ENCODE data around the gene CD177. TPM values are rescaled to one million over a fixed set of nuclear protein-coding genes. Genes with fewer than 3 reads are reported as not detected.

Gene CD177
- total RNA-seq, 1 experiment from 2014 or later, result 0.09 TPM

DNA sequence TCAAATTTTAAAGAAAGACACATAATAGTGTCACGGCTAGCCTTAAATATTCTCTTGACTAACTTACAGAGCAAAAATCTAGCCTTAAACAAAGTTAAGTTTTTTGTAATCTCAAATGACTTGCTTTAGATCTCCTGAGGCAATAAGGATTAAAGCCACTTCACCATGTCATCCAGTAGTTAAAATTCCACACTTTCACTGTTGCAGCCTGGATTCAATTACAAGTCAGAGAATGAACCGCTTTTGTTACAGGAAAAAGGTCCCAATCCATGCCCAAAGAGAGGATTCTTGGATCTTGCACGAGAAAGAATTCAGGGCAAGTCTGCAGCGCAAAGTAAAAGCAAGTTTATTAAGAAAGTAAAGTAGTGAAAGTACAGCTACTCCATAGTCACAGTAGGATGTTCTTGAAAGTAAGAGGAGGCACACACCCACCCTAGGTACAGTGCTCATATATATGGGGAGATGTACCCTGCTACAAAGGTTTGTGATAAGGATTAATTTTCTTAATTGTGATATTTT lies 34.6 kb upstream of the CD177 start:
- H2BK120ac ChIP-seq (ENCODE audit: low read depth, low read length, poor library complexity, severe bottlenecking), result no peak overlapping the region
- H3K9ac ChIP-seq (ENCODE audit: extremely low read depth, insufficient read length, low read length), result no peak overlapping the region
- H3K18ac ChIP-seq (ENCODE audit: insufficient read length, low read depth, low read length), result no peak overlapping the region
- no peaks in the 10 kb centered on the region for H4K20me1 ChIP-seq (ENCODE audit: control insufficient read depth, insufficient read depth, insufficient read length)
- H3K4ac ChIP-seq (ENCODE audit: low read depth, low read length), result no peak overlapping the region
- no peak for DNase-seq
- Mint-ChIP-seq H3K4me1 (no peaks in the 10 kb centered on the region), H3K27me3 (ENCODE audit: low read depth) (peaks cover 1% of the 10 kb centered on the region; the same call in 1 of the 2 replicates), H3K4me3 (no peak overlapping the region), H3K36me3 (ENCODE audit: insufficient read depth in 1 of 3, low read depth in 3 of 3) (peaks cover 0 to 9% (median 0%) of the 10 kb centered on the region in 3 experiments; a peak in 3 of 7 replicates), H3K27ac (no peak overlapping the region), H3K9me3 (peaks cover 50 to 60% of the 10 kb centered on the region in 2 experiments)
- no peak overlapping the region for H4K91ac ChIP-seq (ENCODE audit: insufficient read length, low read depth, low read length)
- no peaks in the 10 kb centered on the region for H3K79me1 ChIP-seq (ENCODE audit: insufficient read depth, low read depth, low read length, poor library complexity, severe bottlenecking)
- H2BK12ac ChIP-seq (ENCODE audit: insufficient read length, low read depth, low read length), result no peak overlapping the region
- H3K27ac ChIP-seq (ENCODE audit: insufficient read length, low read depth, low read length), result no peak overlapping the region
- no peaks in the 10 kb centered on the region for H3K23me2 ChIP-seq (ENCODE audit: insufficient read length, low read depth, low read length, poor library complexity, severe bottlenecking)
- H2BK5ac ChIP-seq (ENCODE audit: insufficient read length, low read length), result no peak overlapping the region
- H4K8ac ChIP-seq (replicated peaks; ENCODE audit: insufficient read length, low read depth, low read length), result no peak overlapping the region
- H3K79me2 ChIP-seq (ENCODE audit: insufficient read depth, low read length), result no peaks in the 10 kb centered on the region
- H2BK15ac ChIP-seq (ENCODE audit: low read depth, low read length), result no peak overlapping the region
- H3K23ac ChIP-seq (ENCODE audit: insufficient read length, low read depth, low read length), result no peak overlapping the region
- no peak overlapping the region for H2AK5ac ChIP-seq (ENCODE audit: insufficient read length, low read length)
- no peak overlapping the region for H2AFZ ChIP-seq (ENCODE audit: low read length)
- no peak overlapping the region for H3K56ac ChIP-seq (ENCODE audit: insufficient read length, low read depth, low read length)
- TF ChIP-seq, protein P1, sequence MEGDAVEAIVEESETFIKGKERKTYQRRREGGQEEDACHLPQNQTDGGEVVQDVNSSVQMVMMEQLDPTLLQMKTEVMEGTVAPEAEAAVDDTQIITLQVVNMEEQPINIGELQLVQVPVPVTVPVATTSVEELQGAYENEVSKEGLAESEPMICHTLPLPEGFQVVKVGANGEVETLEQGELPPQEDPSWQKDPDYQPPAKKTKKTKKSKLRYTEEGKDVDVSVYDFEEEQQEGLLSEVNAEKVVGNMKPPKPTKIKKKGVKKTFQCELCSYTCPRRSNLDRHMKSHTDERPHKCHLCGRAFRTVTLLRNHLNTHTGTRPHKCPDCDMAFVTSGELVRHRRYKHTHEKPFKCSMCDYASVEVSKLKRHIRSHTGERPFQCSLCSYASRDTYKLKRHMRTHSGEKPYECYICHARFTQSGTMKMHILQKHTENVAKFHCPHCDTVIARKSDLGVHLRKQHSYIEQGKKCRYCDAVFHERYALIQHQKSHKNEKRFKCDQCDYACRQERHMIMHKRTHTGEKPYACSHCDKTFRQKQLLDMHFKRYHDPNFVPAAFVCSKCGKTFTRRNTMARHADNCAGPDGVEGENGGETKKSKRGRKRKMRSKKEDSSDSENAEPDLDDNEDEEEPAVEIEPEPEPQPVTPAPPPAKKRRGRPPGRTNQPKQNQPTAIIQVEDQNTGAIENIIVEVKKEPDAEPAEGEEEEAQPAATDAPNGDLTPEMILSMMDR (conservative IDR thresholded peaks at IDR 0.05), result no peak
- H3K27me3 ChIP-seq (ENCODE audit: insufficient read depth, low read length), result 0 out of 2 replicates have a peak, but pooled peaks cover 2% of the 10 kb centered on the region
- no peaks in the 10 kb centered on the region; the same call in 1 of the 2 replicates for H3K4me1 ChIP-seq (ENCODE audit: insufficient read depth, low read length)
- no peak overlapping the region for H3T11ph ChIP-seq (ENCODE audit: low read length)
- no CpG with 5 or more reads among the region's 4 CpGs for WGBS (ENCODE audit: extremely low coverage, insufficient read length, low lambda C conversion rate)
- H4K5ac ChIP-seq (ENCODE audit: insufficient read length, low read depth, low read length), result no peak overlapping the region
- H2BK20ac ChIP-seq (ENCODE audit: low read depth, low read length, poor library complexity, severe bottlenecking), result no peak overlapping the region
- H3K4me2 ChIP-seq (ENCODE audit: insufficient read depth, insufficient read length, low read length), result no peak overlapping the region
- H3K9me3 ChIP-seq (ENCODE audit: control insufficient read depth, low read depth, low read length), result no peaks in the 10 kb centered on the region
- H3K14ac ChIP-seq (ENCODE audit: insufficient read depth, low read length), result no peak overlapping the region

All from H9 (cell line).